Uterus (tissue), 4 donors: ENCODE results near the gene NHEJ1. TPM values are rescaled to one million over a fixed set of nuclear protein-coding genes. Genes with fewer than 3 reads are reported as not detected.

Source experiments
- DNase-seq, 2 donors: peaks; one replicate each; pipeline ENCODE4 v3.0.0-alpha.2; 2019 to 2020
- H3K27ac ChIP-seq, 2 donors: fragments of 200-600 bp; sonication (generic); 1 replicate in 1 of 2; 2 replicates in 1 of 2; pipeline ENCODE4 v1.5.1; 2016 to 2018
- H3K27me3 ChIP-seq, 2 donors: fragments of 200-600 bp; sonication (generic); one replicate each; pipeline ENCODE4 v1.5.1; 2018 to 2019; ENCODE audit warnings: control low read depth in 1 of 2
- H3K36me3 ChIP-seq, 2 donors: fragments of 200-600 bp; sonication (generic); one replicate each; pipeline ENCODE4 v1.5.1; 2019; ENCODE audit warnings: control low read depth in 1 of 2
- H3K4me1 ChIP-seq, 2 donors: fragments of 200-600 bp; sonication (generic); one replicate each; pipeline ENCODE4 v1.5.1; 2018 to 2019; ENCODE audit warnings: control low read depth in 1 of 2
- H3K4me3 ChIP-seq, 2 donors: fragments of 200-600 bp; sonication (generic); 1 replicate in 1 of 2; 2 replicates in 1 of 2; pipeline ENCODE4 v1.5.1; 2018 to 2019; ENCODE audit warnings: mild to moderate bottlenecking in 1 of 2
- H3K9me3 ChIP-seq, 2 donors: fragments of 200-600 bp; sonication (generic); one replicate each; pipeline ENCODE4 v1.5.1; 2019; ENCODE audit warnings: control low read depth in 1 of 2
- POLR2A ChIP-seq, 2 donors: fragments of 450-650 bp; IDR thresholded peaks; one replicate each; pipeline ENCODE4 v1.6.1; 2016; ENCODE audit warnings: antibody characterized with exemption in 2 of 2, mild to moderate bottlenecking in 1 of 2, moderate library complexity in 1 of 2
- intact Hi-C: fragments of 100-400 bp; cut with DNase I; formaldehyde crosslinking; loops from one replicate; pipeline ENCODE4 v1.15.1; 2023; ENCODE audit warnings: low total_unique reads
- total RNA-seq, 4 donors: library from RNA; depleted of rRNA in 3 of 4; stranded (reverse); fragments of >200 nt in 3 of 4; gene quantifications; one replicate each; pipeline versions ENCODE4 v1.1.0 to v1.2.4, GENCODE V29; 2014 to 2023
- TF ChIP-seq, protein P1 (sequence below), 4 experiments: fragments of 200-600 bp in 2 of 4; fragments of 450-650 bp in 2 of 4; sonication (generic) in 2 of 4; IDR thresholded peaks; one replicate each; pipeline ENCODE4 v1.5.1; 2016 to 2019; ENCODE audit warnings: antibody characterized with exemption in 4 of 4, mild to moderate bottlenecking in 2 of 4, moderate library complexity in 1 of 4
- donor health status: DM: yes; HTN: yes; CAD: no.

NHEJ1 gene
- 100 to 1,000 TPM in 1 of 4 donors, 10 to 100 TPM in 3; 15.0 to 162 (median 18.1) TPM for total RNA-seq

DNA sequence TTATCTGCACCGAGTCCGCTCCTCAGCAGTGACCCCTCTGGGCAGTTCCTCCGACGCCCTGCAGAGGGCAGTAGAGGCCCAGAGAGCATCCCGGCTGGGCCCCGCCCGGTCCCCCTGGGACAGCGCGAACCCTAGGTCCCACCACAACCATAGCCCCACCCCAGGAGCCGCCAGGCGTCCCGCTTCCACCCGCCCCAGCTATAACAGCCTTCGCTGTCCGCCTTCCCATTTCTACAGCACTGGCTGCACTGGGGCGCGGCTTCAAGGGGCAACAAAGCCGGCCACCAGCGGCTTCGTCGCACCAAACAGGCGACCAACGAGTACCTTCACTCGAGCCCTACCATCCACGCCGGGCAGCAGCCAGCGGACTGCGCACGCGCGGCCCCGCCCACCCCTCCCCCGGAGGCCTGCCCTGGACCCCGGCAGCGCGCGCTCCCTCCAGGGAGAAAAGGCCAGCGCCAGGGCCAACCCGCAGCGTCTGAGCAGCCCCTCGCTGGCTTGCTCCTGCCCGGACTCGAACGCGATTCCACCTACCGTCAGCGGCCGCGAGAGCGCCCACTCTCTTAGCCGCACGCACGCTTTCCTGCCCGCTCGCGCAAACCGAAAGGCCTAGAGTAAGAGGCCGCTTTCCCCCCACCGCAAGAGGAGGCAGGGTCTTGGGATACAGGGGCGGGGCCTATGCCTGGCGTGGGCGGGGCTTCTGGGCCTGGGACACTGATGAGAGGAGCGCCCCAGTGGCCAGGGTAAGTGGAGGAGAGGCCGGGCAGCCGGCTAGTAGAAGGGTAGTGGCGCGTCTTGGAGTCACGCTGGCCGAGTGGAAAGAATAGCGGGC lies at the start of gene NHEJ1:
NHEJ1 (minus strand) TSS at position 630 of the 832 bp plus-strand sequence. CDS start 2,453 bp downstream, outside the sequence.
- no peaks in the 10 kb centered on the region for H3K27me3 ChIP-seq
- H3K27ac ChIP-seq = peak within 1 kb of the TSS; percentile 94 to 98
- peak within 1 kb of the TSS; percentile 77 to 94 for H3K4me3 ChIP-seq
- H3K9me3 ChIP-seq = no peaks in the 10 kb centered on the region
- intact Hi-C loops = loop anchor here (5.0 kb wide), 1 partner anchor 137 kb away; no protein-coding TSS in a partner anchor
- no peaks in the 10 kb centered on the region for H3K36me3 ChIP-seq
- H3K4me1 ChIP-seq = peaks cover 0 to 4% of the 10 kb centered on the region in 2 donors
- peak; percentile 98 to 99 for DNase-seq
- TF ChIP-seq, protein P1, sequence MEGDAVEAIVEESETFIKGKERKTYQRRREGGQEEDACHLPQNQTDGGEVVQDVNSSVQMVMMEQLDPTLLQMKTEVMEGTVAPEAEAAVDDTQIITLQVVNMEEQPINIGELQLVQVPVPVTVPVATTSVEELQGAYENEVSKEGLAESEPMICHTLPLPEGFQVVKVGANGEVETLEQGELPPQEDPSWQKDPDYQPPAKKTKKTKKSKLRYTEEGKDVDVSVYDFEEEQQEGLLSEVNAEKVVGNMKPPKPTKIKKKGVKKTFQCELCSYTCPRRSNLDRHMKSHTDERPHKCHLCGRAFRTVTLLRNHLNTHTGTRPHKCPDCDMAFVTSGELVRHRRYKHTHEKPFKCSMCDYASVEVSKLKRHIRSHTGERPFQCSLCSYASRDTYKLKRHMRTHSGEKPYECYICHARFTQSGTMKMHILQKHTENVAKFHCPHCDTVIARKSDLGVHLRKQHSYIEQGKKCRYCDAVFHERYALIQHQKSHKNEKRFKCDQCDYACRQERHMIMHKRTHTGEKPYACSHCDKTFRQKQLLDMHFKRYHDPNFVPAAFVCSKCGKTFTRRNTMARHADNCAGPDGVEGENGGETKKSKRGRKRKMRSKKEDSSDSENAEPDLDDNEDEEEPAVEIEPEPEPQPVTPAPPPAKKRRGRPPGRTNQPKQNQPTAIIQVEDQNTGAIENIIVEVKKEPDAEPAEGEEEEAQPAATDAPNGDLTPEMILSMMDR (IDR thresholded peaks at IDR 0.05) = peak; percentile 97 to 100 (median 98)
- peak; percentile 31 to 69 for TF ChIP-seq POLR2A (IDR thresholded peaks at IDR 0.05)

DNA sequence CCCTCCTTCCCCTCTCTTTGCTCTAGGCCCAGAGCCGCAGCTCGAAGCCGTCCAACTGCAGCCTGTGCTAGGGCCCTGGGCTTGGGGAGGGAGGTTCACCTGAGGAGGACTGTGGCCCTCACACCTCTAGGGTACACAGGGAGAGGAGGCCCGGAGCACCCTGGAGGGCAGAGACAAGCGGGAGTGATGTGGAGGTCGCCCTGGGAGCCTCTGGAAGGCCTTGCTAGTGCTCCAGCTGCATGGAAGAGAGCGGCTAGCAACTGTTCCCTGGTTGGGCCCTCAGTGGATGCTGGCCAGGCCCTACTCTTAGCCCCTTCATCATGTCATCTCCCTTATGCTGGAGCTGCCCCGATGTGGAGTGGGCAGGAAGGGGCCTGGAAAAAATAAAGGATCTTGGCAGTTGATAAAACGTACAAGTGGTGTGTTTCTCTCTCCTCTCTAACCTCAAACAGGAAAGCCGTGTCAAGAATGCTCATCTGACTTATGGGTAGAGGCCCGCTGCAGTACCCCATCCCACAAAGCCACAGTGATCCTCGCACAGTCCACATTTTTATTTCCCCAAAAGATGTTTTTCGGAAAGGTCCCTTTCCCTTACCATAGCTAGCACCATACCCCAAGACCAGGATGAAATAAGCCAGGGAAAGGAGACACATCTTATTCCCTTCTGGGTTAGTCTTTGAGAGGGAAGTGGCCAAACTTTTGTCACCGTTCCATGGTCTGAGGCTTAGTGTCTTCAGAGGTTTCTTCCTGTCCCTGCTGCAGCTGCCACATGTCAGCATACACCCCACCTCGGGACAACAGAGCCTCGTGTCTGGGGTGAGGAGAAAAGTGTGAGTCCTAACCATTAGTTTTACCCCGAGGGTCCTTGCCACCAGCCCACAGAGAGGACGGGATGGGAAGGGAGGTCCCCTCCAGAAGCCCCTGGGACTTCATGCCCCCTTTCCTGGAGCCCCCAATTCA lies 48.9 kb upstream of the NHEJ1 start:
- H3K36me3 ChIP-seq = no peaks in the 10 kb centered on the region
- peaks cover 0 to 7% of the 10 kb centered on the region in 2 donors for H3K4me1 ChIP-seq
- H3K27me3 ChIP-seq = no peaks in the 10 kb centered on the region
- intact Hi-C loops = no loop called here
- TF ChIP-seq, protein P1 (IDR thresholded peaks at IDR 0.05) = no peak
- TF ChIP-seq POLR2A (IDR thresholded peaks at IDR 0.05) = no peak
- no peaks in the 10 kb centered on the region for H3K9me3 ChIP-seq
- no peak for DNase-seq
- H3K4me3 ChIP-seq = no peak overlapping the region
- no peak overlapping the region for H3K27ac ChIP-seq

- H3K4me1 ChIP-seq = peaks cover 0 to 7% of the 10 kb centered on the region in 2 donors
- H3K9me3 ChIP-seq = no peaks in the 10 kb centered on the region
- TF ChIP-seq POLR2A (IDR thresholded peaks at IDR 0.05) = no peak
- TF ChIP-seq, protein P1 (IDR thresholded peaks at IDR 0.05) = no peak
- no peaks in the 10 kb centered on the region for H3K27me3 ChIP-seq
- H3K27ac ChIP-seq = peak overlapping the region; percentile 96 to 99
- no peak overlapping the region for H3K4me3 ChIP-seq
- no peaks in the 10 kb centered on the region for H3K36me3 ChIP-seq
- no peak for DNase-seq
- intact Hi-C loops = no loop called here
Observed at GRCh38 chr2:219207884-219208740, 47.5 kb upstream of the NHEJ1 start.

GRCh38 chr2:219207134-219207883 lies 46.7 kb upstream of the NHEJ1 start:
- peaks cover 0 to 7% of the 10 kb centered on the region in 2 donors for H3K4me1 ChIP-seq
- intact Hi-C loops = no loop called here
- TF ChIP-seq POLR2A (IDR thresholded peaks at IDR 0.05) = no peak
- TF ChIP-seq, protein P1 (IDR thresholded peaks at IDR 0.05) = no peak

More at GRCh38 chr2:219207134-219207883, 46.7 kb upstream of the NHEJ1 start:
- Histone ChIP-seq H3K27me3 (no peaks in the 10 kb centered on the region), H3K36me3 (no peaks in the 10 kb centered on the region), H3K9me3 (no peaks in the 10 kb centered on the region), H3K27ac (peak overlapping the region; percentile 96 to 99), H3K4me3 (peak overlapping the region; percentile 85 to 92)
- DNase-seq = no peak
